GM12864 (cell line): Measurements from ENCODE around the gene CASP8.
A peak's percentile ranks its signal among the peaks of the same experiment; 100 is the strongest.

Experiments used
- DNase-seq: peaks from one replicate; pipeline ENCODE4 v3.0.0-alpha.2; 2011; ENCODE audit warnings: low read depth
- H3K4me3 ChIP-seq: 2 replicates; pipeline ENCODE4 v1.5.1; 2011; ENCODE audit warnings: mild to moderate bottlenecking, low read depth, low read length, control low read depth
- TF ChIP-seq, protein P1 (sequence below): IDR thresholded peaks from 2 replicates; pipeline ENCODE4 v1.5.1; 2011; ENCODE audit warnings: low read depth, mild to moderate bottlenecking, moderate library complexity, low read length, control low read depth, inconsistent platforms; ENCODE audit errors: missing control alignments

The CASP8 gene

GRCh38 chr2:201255408-201256033, 4.8 kb upstream of the CASP8 start:
- TF ChIP-seq, protein P1, sequence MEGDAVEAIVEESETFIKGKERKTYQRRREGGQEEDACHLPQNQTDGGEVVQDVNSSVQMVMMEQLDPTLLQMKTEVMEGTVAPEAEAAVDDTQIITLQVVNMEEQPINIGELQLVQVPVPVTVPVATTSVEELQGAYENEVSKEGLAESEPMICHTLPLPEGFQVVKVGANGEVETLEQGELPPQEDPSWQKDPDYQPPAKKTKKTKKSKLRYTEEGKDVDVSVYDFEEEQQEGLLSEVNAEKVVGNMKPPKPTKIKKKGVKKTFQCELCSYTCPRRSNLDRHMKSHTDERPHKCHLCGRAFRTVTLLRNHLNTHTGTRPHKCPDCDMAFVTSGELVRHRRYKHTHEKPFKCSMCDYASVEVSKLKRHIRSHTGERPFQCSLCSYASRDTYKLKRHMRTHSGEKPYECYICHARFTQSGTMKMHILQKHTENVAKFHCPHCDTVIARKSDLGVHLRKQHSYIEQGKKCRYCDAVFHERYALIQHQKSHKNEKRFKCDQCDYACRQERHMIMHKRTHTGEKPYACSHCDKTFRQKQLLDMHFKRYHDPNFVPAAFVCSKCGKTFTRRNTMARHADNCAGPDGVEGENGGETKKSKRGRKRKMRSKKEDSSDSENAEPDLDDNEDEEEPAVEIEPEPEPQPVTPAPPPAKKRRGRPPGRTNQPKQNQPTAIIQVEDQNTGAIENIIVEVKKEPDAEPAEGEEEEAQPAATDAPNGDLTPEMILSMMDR, result no peak
- no peak overlapping the region for H3K4me3 ChIP-seq
- DNase-seq, result no peak

DNA sequence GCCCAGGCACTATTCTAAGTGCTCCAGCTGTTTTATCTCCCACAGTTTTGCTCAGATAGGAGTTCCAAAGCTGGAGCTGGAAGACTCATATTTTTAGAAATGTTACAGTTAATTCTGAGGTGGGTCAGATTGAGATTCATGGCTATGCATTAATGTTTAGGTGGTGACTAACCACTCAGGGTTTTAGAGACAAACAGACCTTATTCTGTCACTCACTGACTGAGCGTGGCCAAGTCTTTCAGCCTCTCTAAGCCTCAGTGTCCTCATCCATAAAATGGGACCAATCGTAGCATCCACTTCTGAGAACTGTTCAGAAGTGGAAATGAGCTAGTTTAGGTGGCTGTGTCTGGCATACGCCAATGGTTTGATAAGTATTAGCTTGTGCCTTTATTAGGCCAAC, 4.3 kb upstream of the CASP8 start:
- DNase-seq, result no peak
- H3K4me3 ChIP-seq, result no peak overlapping the region
- TF ChIP-seq, protein P1, result no peak

DNA sequence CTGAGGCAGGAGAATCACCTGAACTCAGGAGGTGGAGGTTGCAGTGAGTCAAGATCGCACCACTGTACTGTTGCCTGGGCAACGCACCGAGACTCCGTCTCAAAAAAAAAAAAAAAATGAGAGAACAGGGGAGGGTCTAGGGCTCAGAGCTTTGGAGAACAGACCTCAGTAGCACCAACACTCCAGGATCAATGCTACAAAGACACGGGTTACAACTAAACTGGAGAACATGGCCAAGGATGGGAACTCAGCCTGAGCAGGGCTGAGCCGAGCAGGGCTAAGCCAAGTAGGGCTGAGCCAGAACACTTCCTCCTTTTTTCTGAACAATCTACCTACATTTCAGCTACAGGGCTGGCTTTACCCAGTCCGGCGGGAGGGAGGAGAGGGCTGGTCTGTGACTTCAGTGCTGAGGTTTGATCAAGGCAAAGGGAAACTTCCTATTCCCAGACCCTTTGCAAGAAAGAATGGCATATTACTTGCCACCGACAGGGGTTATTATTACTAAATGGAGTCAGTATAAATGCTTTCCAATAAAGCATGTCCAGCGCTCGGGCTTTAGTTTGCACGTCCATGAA, 2.9 kb upstream of the CASP8 start:
- no peak for DNase-seq
- peak overlapping the region; percentile 26 for H3K4me3 ChIP-seq
- TF ChIP-seq, protein P1, result peak; percentile 2

DNA sequence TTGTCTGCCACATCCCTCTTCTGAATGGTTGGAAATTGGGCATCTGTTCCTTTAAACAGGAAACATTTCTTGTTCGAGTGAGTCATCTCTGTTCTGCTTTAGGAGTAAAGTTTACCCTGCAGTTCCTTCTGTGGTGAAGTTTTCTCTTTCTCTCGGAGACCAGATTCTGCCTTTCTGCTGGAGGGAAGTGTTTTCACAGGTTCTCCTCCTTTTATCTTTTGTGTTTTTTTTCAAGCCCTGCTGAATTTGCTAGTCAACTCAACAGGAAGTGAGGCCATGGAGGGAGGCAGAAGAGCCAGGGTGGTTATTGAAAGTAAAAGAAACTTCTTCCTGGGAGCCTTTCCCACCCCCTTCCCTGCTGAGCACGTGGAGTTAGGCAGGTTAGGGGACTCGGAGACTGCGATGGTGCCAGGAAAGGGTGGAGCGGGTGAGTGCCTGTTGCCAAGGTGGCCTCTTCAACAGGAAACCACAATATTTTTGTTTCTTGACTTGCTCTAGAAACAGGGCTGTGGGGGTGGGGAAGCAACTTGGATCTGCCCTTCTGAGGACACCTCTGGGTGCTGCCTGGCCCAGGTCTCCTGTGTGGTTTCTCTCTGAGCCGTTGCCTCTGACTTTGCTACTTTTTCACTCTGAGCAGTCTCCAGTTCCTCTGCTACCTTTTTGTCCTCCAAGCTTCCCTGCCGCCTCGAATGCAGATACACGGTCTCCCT, 2.2 kb upstream of the CASP8 start:
- DNase-seq, result peak; percentile 87
- peak overlapping the region; percentile 26 for H3K4me3 ChIP-seq
- TF ChIP-seq, protein P1, result no peak

DNA sequence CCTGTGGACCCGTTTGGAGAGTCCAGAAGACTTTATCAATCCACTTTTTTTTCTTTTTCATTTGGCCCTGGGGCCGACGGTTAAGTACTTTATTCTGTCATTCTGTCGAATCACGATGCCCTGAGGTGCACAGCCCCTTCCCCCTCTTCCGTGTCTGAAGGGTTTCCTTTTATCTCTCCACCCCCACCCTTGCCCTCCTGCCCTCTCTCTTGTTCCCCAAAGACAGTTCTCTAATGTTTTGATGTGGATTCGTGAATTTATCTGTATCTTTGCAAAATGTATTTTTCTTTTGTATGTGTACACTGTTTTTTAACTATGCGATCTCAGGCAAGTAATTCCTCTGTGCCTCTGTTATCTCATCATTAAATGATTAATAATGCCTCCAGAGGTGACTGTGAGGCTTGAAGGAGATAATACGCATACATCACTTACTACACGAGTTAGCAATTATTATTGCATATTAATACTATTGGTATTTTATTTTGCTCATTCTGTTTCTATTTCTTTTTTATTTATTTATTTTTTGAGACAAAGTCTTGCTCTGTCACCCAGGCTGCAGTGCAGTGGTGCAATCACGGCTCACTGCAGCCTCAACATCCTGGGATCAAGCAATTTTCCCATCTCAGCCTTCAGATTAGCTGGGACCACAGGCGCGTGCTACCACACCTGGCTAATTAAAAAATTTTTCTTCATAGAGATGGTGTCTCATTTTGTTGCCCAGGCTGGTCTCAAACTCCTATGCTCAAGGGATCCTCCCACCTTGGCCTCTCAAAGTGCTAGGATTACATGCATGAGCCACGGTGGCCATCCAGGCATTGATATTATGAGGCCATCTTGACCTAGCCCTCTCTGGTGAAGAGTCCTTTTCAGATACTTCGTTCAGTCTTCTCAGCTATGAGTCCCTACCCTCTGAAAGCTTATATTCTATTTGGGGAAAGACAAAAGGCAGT, 1.4 kb upstream of the CASP8 start:
- TF ChIP-seq, protein P1, result peak; percentile 6
- no peak for DNase-seq
- peak overlapping the region; percentile 26 for H3K4me3 ChIP-seq

DNA sequence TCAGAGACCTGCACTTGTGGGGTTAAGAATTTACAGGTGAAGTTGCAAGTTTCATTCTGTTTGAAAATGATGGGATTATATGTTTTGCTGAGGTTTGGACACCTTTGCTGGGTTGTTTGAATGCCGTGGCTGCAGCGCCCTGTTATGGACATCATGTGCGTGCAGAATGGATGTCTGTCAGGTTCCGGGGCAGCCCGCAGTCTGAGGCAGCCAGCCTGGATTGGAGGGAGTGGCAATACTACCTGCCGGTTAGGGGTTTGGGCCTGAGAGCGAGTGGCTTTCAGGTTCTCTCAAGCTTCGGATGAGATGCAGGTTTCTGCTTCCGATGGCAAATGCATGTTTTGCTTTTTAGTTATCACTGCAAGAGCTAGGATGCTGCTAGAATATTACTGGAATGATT, 1.1 kb downstream of the CASP8 start:
- peak overlapping the region; percentile 27; the same call in 1 of the 2 replicates for H3K4me3 ChIP-seq
- TF ChIP-seq, protein P1, result no peak

More for the DNA sequence above, 1.1 kb downstream of the CASP8 start:
- DNase-seq, result no peak
